ENCODE results near the gene DHCR24. TPM values are rescaled to one million over a fixed set of nuclear protein-coding genes. Genes with fewer than 3 reads are reported as not detected.

The DHCR24 gene
- total and polyA plus RNA-seq, 2 of the 13 experiments (the other 11 are each of a cell fraction or from before 2014, with no cell fraction given): 374 to 448 TPM

GRCh38 chr1:54854381-54855020 is 32.5 kb downstream of the DHCR24 start (continued):
- TF ChIP-seq TFE3 (CRISPR knock-in tag; IDR thresholded peaks at IDR 0.05): no peak
- no peak for TF ChIP-seq PLSCR1 (CRISPR knock-in tag; IDR thresholded peaks at IDR 0.05; ENCODE audit: borderline replicate concordance)
- TF ChIP-seq POLR2A (IDR thresholded peaks at IDR 0.05; ENCODE audit: insufficient read depth in 1 of 2, low read depth in 2 of 2, low read length in 2 of 2): peak in 1 of 2 experiments; percentile 38; a peak in 1 of 4 replicates
- TF ChIP-seq EHMT2 (IDR thresholded peaks at IDR 0.05; ENCODE audit: borderline replicate concordance, low read depth, low read length): no peak
- no peak for TF ChIP-seq ZNF10 (CRISPR knock-in tag; IDR thresholded peaks at IDR 0.05; ENCODE audit: borderline replicate concordance, low read depth)
- peak; percentile 46 for TF ChIP-seq AGO2 (optimal IDR thresholded peaks at IDR 0.05; ENCODE audit: low read depth, low read length)
- TF ChIP-seq FOXP1 (IDR thresholded peaks at IDR 0.05): no peak
- no peak for TF ChIP-seq FOXP1 (CRISPR knock-in tag; IDR thresholded peaks at IDR 0.05)
- TF ChIP-seq CREBL2 (CRISPR knock-in tag; IDR thresholded peaks at IDR 0.05; ENCODE audit: borderline replicate concordance): no peak
- peak; percentile 66 for TF ChIP-seq ZNF629 (CRISPR knock-in tag; conservative IDR thresholded peaks at IDR 0.05)
- TF ChIP-seq NR2F2 (IDR thresholded peaks at IDR 0.05; ENCODE audit: borderline replicate concordance, low read depth): no peak
- no peak for TF ChIP-seq ZNF552 (CRISPR knock-in tag; IDR thresholded peaks at IDR 0.05; ENCODE audit: borderline replicate concordance)
- TF ChIP-seq ZNF101 (CRISPR knock-in tag; IDR thresholded peaks at IDR 0.05; ENCODE audit: borderline replicate concordance, low read depth): no peak
- no peak for TF ChIP-seq IRF9 (CRISPR knock-in tag; IDR thresholded peaks at IDR 0.05; ENCODE audit: borderline replicate concordance)
- TF ChIP-seq XRCC5 (optimal IDR thresholded peaks at IDR 0.05; ENCODE audit: low read length): no peak
- no peak for TF ChIP-seq NKX3-1 (CRISPR knock-in tag; IDR thresholded peaks at IDR 0.05)
- TF ChIP-seq SETDB1 (CRISPR knock-in tag; IDR thresholded peaks at IDR 0.05; ENCODE audit: borderline replicate concordance): no peak
- no peak for TF ChIP-seq ASH2L (IDR thresholded peaks at IDR 0.05; ENCODE audit: insufficient read length, low read depth, low read length)

Measured in HepG2 (cell line).